ENCODE results near the gene PRKG1.

The PRKG1 gene

DNA sequence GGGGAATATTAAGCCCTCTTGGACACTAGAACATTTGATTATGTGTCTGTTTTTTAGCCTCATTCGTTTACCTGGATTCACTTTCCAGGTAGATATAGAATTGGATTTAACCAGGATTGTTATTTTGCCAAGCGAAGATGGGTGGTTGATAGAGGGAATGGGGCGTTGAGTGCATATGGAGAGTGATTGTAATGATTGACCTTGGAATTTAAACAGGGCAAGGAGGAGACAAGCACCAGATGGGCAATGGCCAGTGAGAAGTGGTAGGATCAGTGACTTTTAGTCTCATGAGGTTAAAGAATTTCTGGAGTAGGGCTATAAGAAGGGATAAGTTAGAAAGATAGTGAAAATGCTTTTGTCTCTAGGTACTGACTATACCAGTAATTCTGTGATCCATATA lies 836.3 kb downstream of the PRKG1 start:
- no peak for DNase-seq

DNA sequence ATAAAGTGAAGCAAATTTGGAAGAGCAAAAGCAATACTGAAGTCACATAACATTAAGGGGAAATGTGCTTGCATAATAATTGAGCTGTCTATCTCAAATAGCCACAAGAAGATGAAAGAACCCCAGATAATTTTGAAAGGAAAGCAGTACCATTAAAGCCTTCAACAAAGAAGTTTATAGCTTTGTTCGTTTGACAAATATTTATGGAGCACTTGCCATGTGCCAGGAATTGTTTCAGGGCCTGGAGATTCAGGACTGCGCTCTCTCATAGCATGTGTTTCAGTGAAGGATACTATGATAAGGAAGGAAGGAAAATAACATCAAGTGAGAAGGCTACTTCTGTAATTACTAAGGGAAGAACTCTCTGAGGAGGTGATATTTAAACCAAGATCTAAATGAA lies 837.4 kb downstream of the PRKG1 start:
- no peak for DNase-seq

DNA sequence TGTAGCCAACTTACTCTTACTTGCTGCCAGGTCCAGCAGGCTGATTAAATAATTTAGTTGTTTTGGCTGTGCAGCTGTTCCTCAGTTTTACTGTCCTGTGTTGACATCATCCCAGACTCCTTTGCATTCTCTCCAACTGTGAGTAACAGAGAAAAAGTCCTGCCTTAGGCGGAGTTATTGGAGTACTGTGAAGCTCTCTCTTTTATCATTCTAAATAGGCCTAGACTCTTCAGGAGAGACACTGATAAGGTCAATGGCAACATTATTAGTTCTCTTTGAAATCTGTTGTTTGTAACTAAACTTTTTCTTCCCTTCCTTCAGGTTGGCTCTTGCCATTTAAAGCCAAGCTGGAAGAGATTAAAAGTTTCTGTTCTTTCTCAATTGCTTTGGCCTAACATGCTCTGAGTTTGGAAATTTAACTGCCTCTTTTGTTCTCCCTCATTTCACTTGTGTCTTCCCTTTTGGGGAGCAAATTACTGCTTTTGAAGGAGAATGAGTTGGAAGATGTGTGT lies 840.8 kb downstream of the PRKG1 start:
- DNase-seq = no peak

DNA sequence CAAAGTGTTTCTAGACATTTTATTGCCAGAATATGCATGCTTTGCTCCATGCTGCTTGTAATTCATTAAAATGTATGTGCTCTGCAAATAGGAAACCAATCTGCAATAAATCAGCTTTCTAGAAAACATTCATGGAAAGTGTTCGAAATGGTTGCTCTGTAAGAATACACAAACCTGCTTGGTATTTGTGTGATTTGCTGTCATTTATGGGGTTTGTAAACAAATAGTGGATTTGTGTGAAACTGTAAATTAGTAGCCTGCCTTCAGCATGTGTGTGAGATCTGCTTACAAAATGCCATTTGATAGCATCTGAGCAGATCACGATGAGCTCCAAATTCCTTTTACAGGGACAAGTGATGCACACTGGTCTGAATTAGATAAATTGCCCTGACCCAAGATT lies 844.2 kb downstream of the PRKG1 start:
- no peak for DNase-seq

DNA sequence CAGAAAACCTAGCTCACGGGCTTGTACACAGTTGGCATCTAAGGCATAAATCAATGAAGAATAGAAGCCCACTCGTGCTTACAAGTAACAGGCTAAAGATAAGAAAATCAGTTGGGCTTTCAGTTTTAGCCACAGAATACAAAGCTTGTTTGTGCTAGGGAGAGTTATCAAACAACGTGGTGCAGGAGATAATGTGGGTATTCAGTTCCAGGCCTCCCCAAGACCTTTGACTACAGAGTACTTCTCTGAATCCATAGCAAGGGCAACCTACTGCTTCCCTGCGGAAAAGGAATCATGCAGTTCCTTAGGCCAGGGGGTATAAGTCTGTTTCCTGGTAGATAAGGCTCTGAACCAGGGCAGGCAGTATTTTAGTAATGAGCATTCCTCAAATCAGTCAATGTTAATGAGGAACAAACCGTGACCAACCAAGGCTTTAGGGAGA lies 844.6 kb downstream of the PRKG1 start:
- no peak for DNase-seq

DNA sequence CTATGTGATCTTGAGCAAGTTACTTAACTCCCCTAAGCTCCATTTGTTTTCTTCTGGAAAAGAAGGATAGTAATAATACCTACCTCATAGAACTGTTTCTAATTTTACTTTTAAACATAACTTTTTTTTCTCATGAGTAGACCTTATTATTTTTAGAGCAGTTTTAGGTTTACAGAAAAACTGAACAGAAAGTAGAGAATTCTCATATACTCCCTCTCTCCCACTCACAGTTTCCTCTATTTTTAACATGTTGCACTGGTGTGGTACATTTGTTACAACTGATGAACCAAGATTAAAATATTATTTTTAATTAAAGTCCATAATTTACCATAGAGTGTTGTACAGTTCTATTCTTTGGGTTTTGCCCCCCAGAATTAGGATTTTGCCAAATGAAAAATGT lies 846.4 kb downstream of the PRKG1 start:
- no peak for DNase-seq

DNA sequence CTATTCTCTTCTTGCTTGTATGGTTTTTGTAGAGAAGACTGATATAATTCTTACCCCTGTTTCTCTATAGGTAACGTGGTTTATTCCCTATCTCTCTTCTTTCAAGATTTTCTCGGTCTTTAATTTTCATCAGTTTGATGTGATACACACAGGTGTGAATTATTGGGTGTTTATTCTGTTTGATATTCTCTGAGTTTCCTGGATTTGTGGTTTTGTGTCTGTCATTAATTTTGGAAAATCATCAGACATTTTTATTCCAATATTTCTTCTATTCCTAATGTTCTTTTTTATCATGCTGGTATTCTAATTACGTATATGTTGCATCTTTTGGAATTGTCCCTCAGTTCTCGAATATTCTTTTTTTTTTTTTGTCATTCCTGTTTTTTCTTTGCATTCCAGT lies 850.1 kb downstream of the PRKG1 start:
- DNase-seq = no peak

DNA sequence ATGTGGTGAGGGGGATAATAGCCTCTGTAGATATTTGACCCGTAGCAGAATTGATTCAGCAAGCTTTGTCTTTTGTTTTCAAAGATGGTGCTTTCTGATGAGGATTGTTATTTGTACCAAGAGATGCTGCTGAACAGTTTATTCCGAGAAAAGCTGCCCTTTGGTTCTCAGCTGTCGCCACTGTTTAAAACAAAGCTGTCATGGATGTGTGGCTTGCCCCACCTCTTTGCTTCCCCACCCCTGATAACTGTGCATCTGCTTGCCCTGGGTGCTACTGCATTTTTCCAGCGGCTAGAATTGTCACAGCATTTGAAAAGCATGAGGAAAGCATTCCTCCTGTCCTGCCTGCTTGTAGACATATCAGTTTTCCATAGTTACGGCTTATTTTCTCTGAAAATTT lies 852.0 kb downstream of the PRKG1 start:
- DNase-seq = no peak

DNA sequence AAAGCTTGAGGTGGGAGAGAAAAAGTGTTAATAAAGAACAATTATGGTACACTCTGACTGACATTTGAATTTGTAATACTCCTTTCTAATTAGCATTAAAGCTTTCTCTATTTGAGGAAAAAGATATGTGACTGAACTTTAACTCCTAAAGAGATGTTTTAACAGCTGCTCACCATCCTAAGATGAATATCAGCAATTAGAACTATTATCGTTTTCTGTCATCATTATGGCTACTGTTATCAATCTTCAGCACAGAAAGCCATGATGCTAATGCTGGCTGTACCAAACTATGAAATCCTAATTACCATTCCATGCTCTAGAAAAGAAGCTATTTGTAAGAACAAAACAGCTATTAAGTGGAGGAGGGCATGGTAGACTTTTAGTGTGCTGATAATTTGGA lies 853.9 kb downstream of the PRKG1 start:
- no peak for DNase-seq

DNA sequence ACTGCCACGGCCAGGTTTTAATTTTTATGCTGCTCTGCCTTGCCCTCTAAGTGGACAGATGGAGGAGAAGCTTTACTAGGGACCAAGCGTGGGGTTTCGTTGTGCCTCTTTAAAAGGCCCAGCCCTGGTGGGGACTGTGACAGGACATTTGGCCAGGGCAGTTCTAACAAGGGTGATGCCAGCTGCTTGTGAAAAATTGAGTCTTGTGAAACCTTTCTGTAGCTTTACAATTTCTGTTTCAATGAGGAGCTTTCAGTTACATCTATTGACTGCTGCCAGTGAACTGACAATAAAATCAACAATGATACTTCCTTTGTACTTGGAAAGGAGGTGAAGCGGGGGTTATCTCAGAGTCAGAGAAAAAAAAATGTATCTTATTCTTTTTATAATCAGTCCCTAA lies 858.2 kb downstream of the PRKG1 start:
- no peak for DNase-seq

DNA sequence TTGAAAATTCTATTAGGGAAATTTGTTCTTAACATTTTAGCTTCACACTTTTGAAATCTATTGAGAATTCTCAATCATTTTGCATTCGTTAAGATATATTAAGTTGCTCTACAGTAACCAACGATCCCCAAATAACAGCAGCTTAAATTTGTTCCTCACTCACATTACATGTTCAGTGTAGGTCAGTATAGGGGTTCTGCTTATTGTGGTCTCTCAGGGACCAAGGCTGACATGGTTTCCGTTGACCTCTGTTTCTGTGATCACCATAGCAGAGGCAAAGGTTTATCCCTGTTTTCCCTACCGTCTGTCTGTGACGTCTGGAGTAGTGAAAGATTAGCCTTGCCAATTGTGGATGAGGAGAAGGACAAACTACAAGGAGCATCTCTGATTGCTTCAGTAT lies 860.1 kb downstream of the PRKG1 start:
- DNase-seq = no peak

DNA sequence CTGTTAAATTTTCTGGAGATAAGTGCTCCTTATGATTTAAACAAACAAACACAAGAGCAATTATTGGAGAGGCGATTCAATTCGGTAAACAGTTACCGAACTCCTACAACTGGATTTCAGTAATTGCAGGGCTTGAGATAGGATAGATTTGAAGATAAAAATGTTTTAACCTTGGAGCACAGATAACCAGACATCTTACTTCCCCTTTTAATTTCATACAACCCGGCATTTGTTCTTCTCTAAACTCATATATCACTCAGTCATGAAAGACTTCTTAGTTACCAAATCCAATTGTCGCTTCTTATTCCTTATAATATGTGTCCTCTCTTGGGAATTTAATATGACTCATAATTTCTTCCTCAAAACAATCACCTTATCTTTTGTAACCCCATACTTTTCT lies 861.1 kb downstream of the PRKG1 start:
- no peak for DNase-seq

DNA sequence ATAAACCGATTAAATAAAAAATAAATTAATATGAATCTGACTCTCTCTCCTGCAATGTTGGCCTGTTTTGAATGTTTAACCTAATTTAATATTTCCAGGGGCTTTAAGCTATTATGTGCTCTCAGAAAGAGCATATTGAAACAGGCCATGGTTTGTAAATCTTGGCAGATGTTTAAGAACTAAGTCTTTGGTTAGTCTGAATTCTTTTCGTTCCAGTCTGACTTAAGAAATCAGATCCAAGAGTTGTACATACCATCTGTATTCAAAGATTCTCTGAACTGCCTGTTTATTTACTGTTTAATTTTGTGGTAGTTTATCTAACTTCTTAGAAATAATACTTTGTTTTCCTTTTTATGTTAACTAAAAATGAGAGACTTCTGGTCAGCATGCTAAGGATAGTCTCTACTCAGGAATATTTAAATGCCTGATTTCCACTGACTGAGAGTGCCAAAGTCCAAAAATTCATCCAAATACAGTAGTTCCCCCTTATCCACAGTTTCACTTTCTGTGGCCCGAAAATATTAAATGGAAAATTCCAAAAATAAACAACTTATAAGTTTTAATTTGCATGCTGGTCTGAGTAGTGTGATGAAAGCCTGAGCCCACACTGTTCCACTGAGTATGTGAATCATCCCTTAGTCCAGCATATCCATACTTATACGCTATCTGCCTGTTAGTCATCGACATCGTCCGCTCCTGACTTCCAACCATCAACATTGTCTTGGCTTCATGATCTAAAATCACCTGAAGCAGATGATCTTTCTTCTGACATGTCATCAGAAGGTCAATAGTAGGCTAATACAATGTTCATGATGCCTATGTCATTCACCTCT lies 863.2 kb downstream of the PRKG1 start:
- DNase-seq = no peak

DNA sequence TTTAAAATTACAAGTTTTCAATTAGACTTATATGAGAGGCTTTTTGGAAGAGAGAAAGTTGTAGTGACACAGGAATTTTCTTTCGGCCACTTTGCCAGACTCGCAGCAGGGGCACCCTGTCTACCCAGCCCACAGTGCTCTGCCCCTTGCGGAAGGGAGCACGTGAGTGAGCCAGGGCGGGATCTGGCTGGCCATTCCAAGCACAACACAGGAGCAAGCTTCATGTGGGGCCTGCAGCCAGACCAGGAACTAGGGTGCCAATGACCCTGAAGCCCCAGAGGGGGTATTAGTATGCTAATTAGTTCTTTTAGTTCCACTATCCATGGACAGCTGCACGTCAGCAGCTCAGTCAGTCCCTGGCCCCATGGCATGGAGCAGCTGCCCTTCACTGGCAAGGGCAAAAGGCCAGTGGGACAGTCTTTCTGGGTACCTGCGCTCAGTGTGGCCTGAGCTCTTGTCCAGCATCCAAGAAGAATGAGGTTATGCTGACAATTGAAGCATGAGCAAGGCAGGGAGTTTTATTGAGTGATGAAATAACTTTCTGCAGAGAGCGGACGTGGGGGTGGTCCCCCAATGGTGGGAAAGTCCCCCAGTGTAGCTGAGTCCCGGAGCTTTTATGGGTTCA lies 876.2 kb downstream of the PRKG1 start:
- DNase-seq = no peak

DNA sequence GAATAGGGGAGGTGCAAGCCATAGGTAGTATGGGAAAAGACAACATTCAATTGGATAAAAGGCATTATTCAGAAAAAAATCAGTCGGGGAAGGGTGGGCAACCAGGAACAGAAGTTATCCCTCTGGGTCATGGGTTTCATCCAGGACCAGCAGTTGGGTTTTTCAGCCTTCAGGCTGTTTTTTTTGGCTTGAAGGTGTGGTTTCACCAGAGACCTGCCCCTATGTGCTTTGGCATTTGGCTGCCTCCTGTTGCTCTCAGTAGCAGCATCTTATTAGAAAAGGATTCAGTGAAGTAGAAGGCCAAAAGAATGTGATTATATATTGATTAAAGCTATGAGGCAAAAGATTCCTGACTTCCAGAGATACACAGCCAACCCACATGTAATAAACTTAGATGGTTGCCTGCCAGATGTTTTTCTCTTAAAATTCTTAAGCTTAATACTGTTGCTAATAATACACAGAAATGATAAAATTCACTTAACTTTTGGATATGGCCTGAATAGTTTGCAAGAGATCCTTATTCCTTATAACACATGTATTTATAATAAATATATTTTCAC lies 876.8 kb downstream of the PRKG1 start:
- DNase-seq = no peak

DNA sequence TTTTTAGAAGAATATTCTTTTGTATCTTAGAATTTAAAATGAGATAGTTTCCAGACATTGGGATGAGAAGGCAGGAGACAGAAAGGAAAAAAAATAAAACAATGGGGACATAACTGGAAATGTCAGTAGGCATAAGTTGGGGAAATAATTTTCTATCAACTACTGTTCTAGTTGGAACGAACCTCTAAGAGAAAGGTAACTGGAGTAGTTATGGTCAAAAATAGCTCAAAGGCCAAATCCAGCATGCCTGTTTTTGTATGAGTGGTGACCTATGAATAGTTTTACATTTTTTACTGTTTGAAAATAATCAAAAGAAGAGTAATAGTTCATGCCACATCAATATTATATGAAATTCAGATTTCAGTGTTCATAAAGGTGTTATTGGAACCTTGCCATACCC lies 877.3 kb downstream of the PRKG1 start:
- DNase-seq = no peak

DNA sequence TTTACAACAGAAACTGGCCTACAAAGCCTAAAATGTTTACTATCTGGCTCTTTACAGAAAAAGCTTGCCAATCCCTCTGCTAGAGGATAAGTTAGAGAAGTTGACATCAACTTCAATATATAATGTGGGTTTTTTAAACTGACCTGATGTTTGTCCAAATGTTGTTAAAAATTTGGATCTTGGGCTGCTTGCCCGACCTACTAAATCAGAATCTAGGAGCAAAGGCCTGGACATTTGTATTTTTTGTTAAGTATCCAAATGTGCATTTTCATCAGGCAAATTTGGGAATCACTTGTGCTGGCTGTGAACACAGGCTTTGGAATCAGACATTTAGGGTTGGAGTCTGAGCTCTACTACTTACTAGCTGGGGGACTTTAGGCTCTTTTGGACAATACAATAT lies 877.8 kb downstream of the PRKG1 start:
- no peak for DNase-seq

DNA sequence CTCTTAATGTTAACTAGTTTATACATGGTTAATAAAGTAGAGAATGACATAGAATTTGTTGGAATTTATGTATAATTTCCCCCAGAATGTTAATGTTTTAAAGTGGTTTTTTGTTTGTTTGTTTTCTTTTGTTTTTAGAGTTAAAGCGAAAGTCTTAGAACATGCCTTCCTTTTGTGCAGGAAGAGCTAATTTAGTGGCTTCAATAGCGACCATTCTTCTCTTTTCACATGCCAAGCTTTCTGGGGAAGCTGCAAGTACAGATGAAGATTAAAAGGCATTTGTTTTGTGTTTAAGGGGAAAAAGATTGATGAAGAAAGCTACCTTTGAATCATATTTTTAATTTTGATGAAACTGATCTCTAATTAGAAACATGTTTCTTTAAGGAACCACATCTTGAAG lies 881.4 kb downstream of the PRKG1 start:
- DNase-seq = no peak

DNA sequence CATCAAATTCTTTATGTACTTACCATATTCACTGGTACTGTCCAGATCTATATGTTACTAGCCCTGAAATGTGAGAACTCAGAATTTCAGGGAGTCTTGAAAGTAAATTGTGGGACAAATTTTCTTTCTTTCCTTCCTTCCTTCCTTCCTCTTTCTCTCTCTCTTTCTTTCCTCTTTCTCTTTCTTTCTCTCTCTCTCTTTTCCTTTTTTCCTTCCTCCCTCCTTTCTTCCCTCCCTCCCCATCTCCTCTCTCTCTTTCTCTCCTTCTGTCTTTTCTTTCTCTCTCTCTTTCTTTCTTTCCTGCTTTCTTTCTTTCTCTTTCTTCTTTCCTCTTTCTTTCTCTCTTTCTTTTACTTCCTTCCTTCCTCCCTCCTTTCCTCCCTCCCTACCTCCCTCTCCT lies 882.5 kb downstream of the PRKG1 start:
- no peak for DNase-seq

DNA sequence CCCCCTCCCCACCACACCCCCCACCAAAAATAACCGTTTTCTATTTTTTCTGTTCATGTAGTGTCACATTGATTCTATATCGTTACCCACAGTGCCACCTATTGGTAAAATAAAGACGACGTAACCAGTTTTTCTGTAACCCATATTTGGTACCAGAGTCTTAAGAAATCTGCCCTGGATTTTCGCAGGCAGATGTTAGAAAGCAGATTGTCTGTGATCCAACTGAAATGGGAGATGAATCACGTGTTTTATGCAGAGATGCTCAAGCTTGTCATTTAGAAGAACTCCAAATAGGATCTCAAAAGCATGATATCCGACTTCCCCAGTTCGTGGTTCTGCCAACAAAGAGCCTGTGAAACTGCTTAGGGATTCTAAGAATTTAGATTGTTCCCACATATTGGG lies 886.2 kb downstream of the PRKG1 start:
- peak; percentile 38 for DNase-seq

DNA sequence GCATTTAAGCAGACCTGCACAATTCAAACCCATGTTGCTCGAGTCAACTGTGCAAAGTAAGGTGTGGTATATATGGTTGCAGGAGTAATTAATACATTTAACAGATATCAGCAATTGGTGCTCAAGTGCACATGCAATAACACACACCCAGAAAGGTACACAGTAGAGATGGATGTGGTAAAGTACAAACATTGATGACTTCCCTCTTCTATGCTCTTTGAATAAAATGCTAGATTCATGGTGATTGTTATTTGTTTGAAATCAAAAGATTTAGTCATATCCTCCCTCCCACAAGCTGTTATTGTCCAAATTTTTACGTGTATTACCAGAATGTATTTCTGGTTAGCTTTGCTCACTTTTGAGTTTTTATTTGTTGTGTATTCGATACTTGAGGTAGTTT lies 887.1 kb downstream of the PRKG1 start:
- no peak for DNase-seq

DNA sequence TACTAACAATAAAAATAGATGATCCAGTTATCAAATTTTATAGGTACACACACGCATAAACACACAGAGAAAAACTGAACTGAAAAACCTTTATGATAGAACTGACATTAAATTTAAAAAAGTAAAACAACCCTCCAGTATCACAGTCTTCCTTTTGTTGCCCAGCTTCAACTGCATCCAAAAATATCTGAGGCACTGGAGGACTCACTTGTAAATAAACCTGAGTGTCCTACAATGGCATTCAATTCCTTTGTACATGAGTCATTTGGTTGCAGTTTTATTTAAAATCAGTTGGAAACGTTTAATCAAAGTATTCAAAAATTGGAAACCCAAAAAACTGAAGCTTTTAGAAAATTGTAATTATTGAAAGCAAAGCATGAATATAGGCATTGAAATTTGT lies 890.3 kb downstream of the PRKG1 start:
- no peak for DNase-seq

DNA sequence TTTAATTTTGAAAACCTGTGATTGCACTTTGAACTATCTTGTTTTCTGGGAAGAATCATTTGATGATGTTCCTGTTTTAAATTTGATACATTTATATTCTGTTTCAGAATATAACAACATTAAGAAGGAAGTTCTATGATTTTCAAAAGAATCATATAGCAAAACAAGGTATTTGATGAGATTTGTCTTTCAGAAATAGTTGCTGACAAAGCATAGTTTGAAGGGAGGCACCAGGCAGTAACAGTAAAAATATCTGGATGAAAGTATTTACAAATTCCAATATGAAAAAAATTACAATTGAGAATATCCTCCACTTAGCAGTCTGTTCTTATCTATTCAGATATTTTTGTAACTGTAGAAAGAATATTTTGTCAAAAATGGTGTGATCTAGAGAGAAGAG lies 891.2 kb downstream of the PRKG1 start:
- DNase-seq = no peak

DNA sequence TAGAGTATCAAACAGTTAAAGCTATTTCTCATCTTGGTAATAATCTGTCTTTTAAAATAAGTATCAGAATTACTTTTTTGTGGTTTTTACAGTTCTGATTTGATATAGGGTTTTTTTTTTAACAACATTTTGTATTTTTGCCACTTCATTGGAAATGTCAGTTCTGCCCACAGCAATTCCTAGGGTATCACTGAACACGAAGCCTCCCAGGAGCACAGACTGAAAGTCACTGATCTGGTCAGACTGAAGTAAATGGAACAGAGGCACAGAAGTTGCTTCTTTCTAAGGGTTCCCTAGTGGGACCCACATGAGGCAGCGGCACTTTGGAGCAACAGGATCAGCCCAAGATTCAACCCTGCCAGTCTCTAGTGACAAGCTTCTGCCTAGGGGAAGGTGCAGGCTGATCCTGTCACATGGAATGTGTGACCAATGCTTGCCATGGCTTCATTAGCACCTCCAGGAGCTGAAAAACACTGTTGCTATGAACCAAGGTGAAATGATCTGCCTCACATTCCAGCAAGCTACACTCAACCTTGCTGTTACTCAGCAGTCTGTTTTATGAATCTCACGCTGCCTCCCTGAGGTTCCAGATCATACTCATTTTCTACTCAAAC lies 898.6 kb downstream of the PRKG1 start:
- peak; percentile 6 for DNase-seq

All from activated CD4-positive, alpha-beta T cell treated with anti-CD3 and anti-CD28 coated beads, Interleukin-10, Interleukin-2, amounts not matched to agents 100 ng/mL and 50 ng/mL, durations not matched to agents 16 hours and 8 hours (primary cell).